IMR-90 (cell line): Measurements from ENCODE around the gene INTS11.

Experiments
- BHLHE40 ChIP-seq: fragments of 150-350 bp; IDR thresholded peaks from 2 replicates; pipeline ENCODE4 v1.6.1; 2016; ENCODE audit warnings: mild to moderate bottlenecking, low read depth, low read length
- CEBPB ChIP-seq: IDR thresholded peaks from 2 replicates; pipeline ENCODE4 v1.6.1; 2012; ENCODE audit warnings: low read depth, low read length, improper control_type of control experiment
- CHD1 ChIP-seq: IDR thresholded peaks from 2 replicates; pipeline ENCODE4 v1.6.1; 2012; ENCODE audit warnings: low read depth, low read length, improper control_type of control experiment
- MAFK ChIP-seq: IDR thresholded peaks from 2 replicates; pipeline ENCODE4 v1.6.1; 2012; ENCODE audit warnings: low read depth, low read length, improper control_type of control experiment
- MAZ ChIP-seq: IDR thresholded peaks from 2 replicates; pipeline ENCODE4 v1.6.1; 2012; ENCODE audit warnings: low read depth, mild to moderate bottlenecking, low read length, improper control_type of control experiment, moderate library complexity, borderline replicate concordance
- POLR2A ChIP-seq: IDR thresholded peaks from 2 replicates; pipeline ENCODE4 v1.6.1; 2012; ENCODE audit warnings: mild to moderate bottlenecking, low read depth, low read length
- TF ChIP-seq, protein P1 (sequence below): conservative IDR thresholded peaks from 2 replicates; pipeline ENCODE4 v1.5.1; 2012; ENCODE audit warnings: mild to moderate bottlenecking, low read depth, low read length, improper control_type of control experiment
- TF ChIP-seq, protein P2 (sequence below): fragments of 150-350 bp; IDR thresholded peaks from 2 replicates; pipeline ENCODE4 v1.6.1; 2017; ENCODE audit warnings: mild to moderate bottlenecking, antibody characterized with exemption, low read length, low read depth

DNA sequence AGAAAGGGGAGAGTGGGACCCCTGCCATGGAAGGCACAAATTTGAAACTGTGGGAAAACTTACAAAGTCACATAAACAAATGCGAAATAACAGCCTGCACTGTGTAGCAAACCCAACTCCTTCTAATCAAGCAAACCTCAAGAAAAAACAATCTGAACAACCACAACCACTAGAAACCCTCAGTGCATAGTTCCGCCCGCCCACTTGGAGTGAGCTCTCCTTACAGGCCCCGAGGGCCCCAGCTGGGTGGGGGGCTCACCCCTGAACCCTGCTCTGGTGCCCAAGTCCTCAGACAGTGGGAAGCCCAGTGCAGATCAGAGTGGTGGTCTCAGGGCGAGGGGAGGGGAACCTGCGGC is 34.8 kb upstream of the INTS11 start:
- TF ChIP-seq BHLHE40 (no peak), POLR2A (no peak), MAZ (no peak), MAFK (no peak), CEBPB (no peak), CHD1 (no peak)
- TF ChIP-seq, protein P1, sequence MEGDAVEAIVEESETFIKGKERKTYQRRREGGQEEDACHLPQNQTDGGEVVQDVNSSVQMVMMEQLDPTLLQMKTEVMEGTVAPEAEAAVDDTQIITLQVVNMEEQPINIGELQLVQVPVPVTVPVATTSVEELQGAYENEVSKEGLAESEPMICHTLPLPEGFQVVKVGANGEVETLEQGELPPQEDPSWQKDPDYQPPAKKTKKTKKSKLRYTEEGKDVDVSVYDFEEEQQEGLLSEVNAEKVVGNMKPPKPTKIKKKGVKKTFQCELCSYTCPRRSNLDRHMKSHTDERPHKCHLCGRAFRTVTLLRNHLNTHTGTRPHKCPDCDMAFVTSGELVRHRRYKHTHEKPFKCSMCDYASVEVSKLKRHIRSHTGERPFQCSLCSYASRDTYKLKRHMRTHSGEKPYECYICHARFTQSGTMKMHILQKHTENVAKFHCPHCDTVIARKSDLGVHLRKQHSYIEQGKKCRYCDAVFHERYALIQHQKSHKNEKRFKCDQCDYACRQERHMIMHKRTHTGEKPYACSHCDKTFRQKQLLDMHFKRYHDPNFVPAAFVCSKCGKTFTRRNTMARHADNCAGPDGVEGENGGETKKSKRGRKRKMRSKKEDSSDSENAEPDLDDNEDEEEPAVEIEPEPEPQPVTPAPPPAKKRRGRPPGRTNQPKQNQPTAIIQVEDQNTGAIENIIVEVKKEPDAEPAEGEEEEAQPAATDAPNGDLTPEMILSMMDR = no peak
- TF ChIP-seq, protein P2, sequence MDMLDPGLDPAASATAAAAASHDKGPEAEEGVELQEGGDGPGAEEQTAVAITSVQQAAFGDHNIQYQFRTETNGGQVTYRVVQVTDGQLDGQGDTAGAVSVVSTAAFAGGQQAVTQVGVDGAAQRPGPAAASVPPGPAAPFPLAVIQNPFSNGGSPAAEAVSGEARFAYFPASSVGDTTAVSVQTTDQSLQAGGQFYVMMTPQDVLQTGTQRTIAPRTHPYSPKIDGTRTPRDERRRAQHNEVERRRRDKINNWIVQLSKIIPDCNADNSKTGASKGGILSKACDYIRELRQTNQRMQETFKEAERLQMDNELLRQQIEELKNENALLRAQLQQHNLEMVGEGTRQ = no peak
